GM12891 (cell line): ENCODE results near the gene TSPAN3.

Source experiments
- DNase-seq: peaks from one replicate; pipeline ENCODE4 v3.0.0; 2011; ENCODE audit warnings: low spot score; ENCODE audit not compliant: insufficient read length
- FAIRE-seq: peaks from 2 replicates; lab custom pipeline; 2011; peaks lifted over from hg19 to GRCh38; lab: Jason Lieb, UNC
- PAX5 ChIP-seq: IDR thresholded peaks from 2 replicates; pipeline ENCODE4 v1.6.1; 2011; ENCODE audit warnings: low read length, moderate library complexity, mild to moderate bottlenecking; ENCODE audit not compliant: insufficient read depth, severe bottlenecking
- POLR2A ChIP-seq: IDR thresholded peaks from 2 replicates; pipeline ENCODE4 v1.6.1; 2011; ENCODE audit warnings: low read depth, low read length, control low read depth
- POLR2AphosphoS5 ChIP-seq: IDR thresholded peaks from 2 replicates; pipeline ENCODE4 v1.6.1; 2011; ENCODE audit warnings: low read depth, low read length, control low read depth
- POU2F2 ChIP-seq: IDR thresholded peaks from 2 replicates; pipeline ENCODE4 v1.6.1; 2011; ENCODE audit warnings: low read depth, mild to moderate bottlenecking, control low read depth, low read length, moderate library complexity
- SPI1 ChIP-seq: IDR thresholded peaks from 2 replicates; pipeline ENCODE4 v1.6.1; 2011; ENCODE audit warnings: low read depth, low read length, control low read depth
- TAF1 ChIP-seq: IDR thresholded peaks from 2 replicates; pipeline ENCODE4 v1.6.1; 2011; ENCODE audit warnings: low read depth, low read length, control low read depth

Gene TSPAN3

GRCh38 chr15:77036537-77037387 lies 34.1 kb downstream of the TSPAN3 start:
- DNase-seq = no peak
- no peak for FAIRE-seq
- no peak for TF ChIP-seq SPI1
- no peak for TF ChIP-seq POU2F2
- no peak for TF ChIP-seq POLR2AphosphoS5
- TF ChIP-seq POLR2A = no peak
- TF ChIP-seq PAX5 = no peak
- TF ChIP-seq TAF1 = no peak

GRCh38 chr15:77035999-77036471 lies 34.9 kb downstream of the TSPAN3 start:
- DNase-seq (peak; percentile 6), FAIRE-seq (no peak)
- TF ChIP-seq SPI1 (no peak), POLR2A (no peak), POLR2AphosphoS5 (no peak), TAF1 (no peak), POU2F2 (no peak), PAX5 (no peak)

- no peak for TF ChIP-seq TAF1
- no peak for TF ChIP-seq POLR2A
- no peak for TF ChIP-seq POU2F2
- DNase-seq = no peak
- FAIRE-seq = no peak
Observed at GRCh38 chr15:77035584-77035983, 35.3 kb downstream of the TSPAN3 start.

- FAIRE-seq (no peak), DNase-seq (peak; percentile 70)
- no peak for TF ChIP-seq PAX5
- no peak for TF ChIP-seq POLR2AphosphoS5
- TF ChIP-seq TAF1 = no peak
- no peak for TF ChIP-seq SPI1
- no peak for TF ChIP-seq POLR2A
- TF ChIP-seq POU2F2 = no peak
Observed at GRCh38 chr15:77034695-77035489, 36.0 kb downstream of the TSPAN3 start.

- DNase-seq (peak; percentile 7), FAIRE-seq (no peak)
Observed at GRCh38 chr15:77033729-77034671, 36.9 kb downstream of the TSPAN3 start.

GRCh38 chr15:77033417-77033728 lies 37.5 kb downstream of the TSPAN3 start:
- no peak for DNase-seq
- no peak for FAIRE-seq

More at GRCh38 chr15:77033729-77034671, 36.9 kb downstream of the TSPAN3 start:
- TF ChIP-seq POLR2AphosphoS5 = no peak
- TF ChIP-seq POU2F2 = no peak
- no peak for TF ChIP-seq SPI1
- TF ChIP-seq TAF1 = no peak
- TF ChIP-seq POLR2A = no peak
- TF ChIP-seq PAX5 = no peak

GRCh38 chr15:77032647-77033416 lies 38.1 kb downstream of the TSPAN3 start:
- FAIRE-seq (no peak), DNase-seq (peak; percentile 17)
- TF ChIP-seq POLR2A = no peak
- TF ChIP-seq POLR2AphosphoS5 = no peak

More at GRCh38 chr15:77033417-77033728, 37.5 kb downstream of the TSPAN3 start:
- TF ChIP-seq TAF1 (no peak), PAX5 (no peak), POLR2A (no peak), SPI1 (no peak)

GRCh38 chr15:77032052-77032646 lies 38.8 kb downstream of the TSPAN3 start:
- FAIRE-seq (no peak), DNase-seq (no peak)
- no peak for TF ChIP-seq POU2F2
- TF ChIP-seq POLR2AphosphoS5 = no peak
- TF ChIP-seq POLR2A = no peak
- TF ChIP-seq PAX5 = no peak
- no peak for TF ChIP-seq SPI1
- TF ChIP-seq TAF1 = no peak
